ENCODE measurements around the gene CHD9.

GRCh38 chr16:53281859-53282258 lies 227.1 kb downstream of the CHD9 start:
- no peak for TF ChIP-seq CTCF (IDR thresholded peaks at IDR 0.05; ENCODE audit: low read length)
- no peak for TF ChIP-seq EZH2 (IDR thresholded peaks at IDR 0.05; ENCODE audit: borderline replicate concordance, low read length)

Data from OCI-LY1 (cell line).